ENCODE results near the gene NSMCE4A. TPM values are rescaled to one million over a fixed set of nuclear protein-coding genes. Genes with fewer than 3 reads are reported as not detected.
"Not testable (repeated sequence)": the region's sequence is repeated elsewhere in the genome, so short reads cannot be mapped to it uniquely, and the experiment has no call there.

The NSMCE4A gene
- total RNA-seq, 6 experiments from 2014 or later = 17.0 to 46.5 (median 30.6) TPM

- ATAC-seq = no peak
Observed at GRCh38 chr10:121998462-121998861, 23.4 kb upstream of the NSMCE4A start.

GRCh38 chr10:121994429-121994941, 19.5 kb upstream of the NSMCE4A start:
- ATAC-seq = peak in 1 of 4 donors; percentile 22
- no peak for DNase-seq
- Histone ChIP-seq H3K4me1 (peaks cover 0 to 22% (median 0%) of the 10 kb centered on the region in 4 donors), H3K9me3 (no peaks in the 10 kb centered on the region), H3K36me3 (no peaks in the 10 kb centered on the region), H3K27ac (peak overlapping the region in 2 of 3 donors; percentile 68 to 75), H3K4me3 (no peak overlapping the region), H3K27me3 (no peaks in the 10 kb centered on the region)
- intact Hi-C loops (cut with DNase I) = no loop called here
- TF ChIP-seq CTCF (IDR thresholded peaks at IDR 0.05) (no peak), POLR2A (IDR thresholded peaks at IDR 0.05) (no peak)
- 65% methylated on average over 10 of the region's 10 CpGs for WGBS (ENCODE audit: insufficient coverage, low coverage, low lambda C conversion rate, missing lambda C conversion rate)

More at GRCh38 chr10:121998462-121998861, 23.4 kb upstream of the NSMCE4A start:
- TF ChIP-seq CTCF (IDR thresholded peaks at IDR 0.05) (no peak), POLR2A (IDR thresholded peaks at IDR 0.05) (no peak)
- intact Hi-C loops (cut with DNase I) = no loop called here
- H3K36me3 ChIP-seq = no peaks in the 10 kb centered on the region
- DNase-seq = no peak
- peaks cover 0 to 17% (median 0%) of the 10 kb centered on the region in 4 donors for H3K4me1 ChIP-seq
- H3K9me3 ChIP-seq = no peaks in the 10 kb centered on the region
- no peaks in the 10 kb centered on the region for H3K27me3 ChIP-seq
- no peak overlapping the region for H3K4me3 ChIP-seq
- no peak overlapping the region for H3K27ac ChIP-seq
- WGBS (ENCODE audit: insufficient coverage, low coverage, low lambda C conversion rate, missing lambda C conversion rate) = 78% methylated on average over 3 of the region's 6 CpGs

GRCh38 chr10:121991727-121992126, 16.7 kb upstream of the NSMCE4A start:
- 93% methylated on average over 4 of the region's 4 CpGs for WGBS (ENCODE audit: insufficient coverage, low coverage, low lambda C conversion rate, missing lambda C conversion rate)
- intact Hi-C loops (cut with DNase I) = not testable (repeated sequence)

GRCh38 chr10:121990015-121990677, 15.1 kb upstream of the NSMCE4A start:
- Histone ChIP-seq H3K27ac (peak overlapping the region in 2 of 3 donors; percentile 18 to 67), H3K27me3 (no peaks in the 10 kb centered on the region), H3K36me3 (no peaks in the 10 kb centered on the region), H3K9me3 (no peaks in the 10 kb centered on the region), H3K4me1 (peaks cover 0 to 14% (median 0%) of the 10 kb centered on the region in 4 donors), H3K4me3 (peak overlapping the region in 2 of 3 donors; percentile 6 to 27)
- intact Hi-C loops (cut with DNase I) = no loop called here
- peak; percentile 23 to 69 (median 47) for ATAC-seq
- WGBS (ENCODE audit: insufficient coverage, low coverage, low lambda C conversion rate, missing lambda C conversion rate) = 29% methylated on average over 9 of the region's 9 CpGs
- DNase-seq = no peak
- TF ChIP-seq CTCF (IDR thresholded peaks at IDR 0.05) (no peak), POLR2A (IDR thresholded peaks at IDR 0.05) (no peak)

More at GRCh38 chr10:121991727-121992126, 16.7 kb upstream of the NSMCE4A start:
- not testable (repeated sequence) for H3K36me3 ChIP-seq, H3K9me3 ChIP-seq, H3K27ac ChIP-seq, ATAC-seq, DNase-seq, H3K27me3 ChIP-seq, H3K4me3 ChIP-seq
- H3K4me1 ChIP-seq = peaks cover 0 to 22% (median 0%) of the 10 kb centered on the region in 4 donors
